Osteoblast (primary cell): ENCODE results near the gene CPNE8. TPM values are rescaled to one million over a fixed set of nuclear protein-coding genes. Genes with fewer than 3 reads are reported as not detected.

Source experiments
- DNase-seq: peaks from one replicate; pipeline ENCODE4 v3.0.0; 2011; ENCODE audit warnings: low spot score, mixed read lengths; ENCODE audit not compliant: insufficient read length; ENCODE audit errors: missing footprints
- H2AFZ ChIP-seq: 2 replicates; pipeline ENCODE4 v1.6.0; 2011; ENCODE audit warnings: mild to moderate bottlenecking, low read length
- H3K27ac ChIP-seq: 2 replicates; pipeline ENCODE4 v1.5.1; 2011; ENCODE audit warnings: mild to moderate bottlenecking, low read depth, low read length, moderate library complexity
- H3K27me3 ChIP-seq: 2 replicates; pipeline ENCODE4 v1.6.0; 2012; ENCODE audit warnings: mild to moderate bottlenecking, control low read depth, inconsistent platforms, low read length, moderate library complexity; ENCODE audit not compliant: insufficient read depth
- H3K36me3 ChIP-seq: 2 replicates; pipeline ENCODE4 v1.5.1; 2011; ENCODE audit warnings: mild to moderate bottlenecking, low read length, control low read depth, moderate library complexity; ENCODE audit not compliant: insufficient read depth
- H3K4me1 ChIP-seq: 2 replicates; pipeline ENCODE4 v1.5.1; 2011; ENCODE audit warnings: mild to moderate bottlenecking, low read length, control low read depth, moderate library complexity; ENCODE audit not compliant: insufficient read depth
- H3K4me2 ChIP-seq: 2 replicates; pipeline ENCODE4 v1.6.0; 2011; ENCODE audit warnings: mild to moderate bottlenecking, low read length; ENCODE audit not compliant: insufficient read depth
- H3K4me3 ChIP-seq: fragments of 200-600 bp; sonication (generic); 3 replicates; pipeline ENCODE4 v1.5.1; 2012; ENCODE audit warnings: mild to moderate bottlenecking, low read length, inconsistent platforms; ENCODE audit not compliant: insufficient read depth
- H3K79me2 ChIP-seq: 2 replicates; pipeline ENCODE4 v1.6.0; 2012; ENCODE audit warnings: mild to moderate bottlenecking, low read length, control low read depth, inconsistent platforms; ENCODE audit not compliant: insufficient read depth
- H3K9me3 ChIP-seq: 2 replicates; pipeline ENCODE4 v1.5.1; 2011; ENCODE audit warnings: low read depth, low read length, control low read depth
- H4K20me1 ChIP-seq: 2 replicates; pipeline ENCODE4 v1.6.0; 2012; ENCODE audit warnings: mild to moderate bottlenecking, low read length, control low read depth; ENCODE audit not compliant: insufficient read depth
- CTCF ChIP-seq: IDR thresholded peaks from 2 replicates; pipeline ENCODE4 v1.5.1; 2011; ENCODE audit warnings: mild to moderate bottlenecking, low read depth, low read length, moderate library complexity; ENCODE audit errors: extremely low read depth
- total RNA-seq: library from RNA; depleted of rRNA; stranded (reverse); fragments of >200 nt; gene quantifications from 2 replicates; pipeline ENCODE4 v1.2.3, GENCODE V29; 2012

Gene CPNE8
- total RNA-seq, 1 donor, result 20.6 TPM

DNA sequence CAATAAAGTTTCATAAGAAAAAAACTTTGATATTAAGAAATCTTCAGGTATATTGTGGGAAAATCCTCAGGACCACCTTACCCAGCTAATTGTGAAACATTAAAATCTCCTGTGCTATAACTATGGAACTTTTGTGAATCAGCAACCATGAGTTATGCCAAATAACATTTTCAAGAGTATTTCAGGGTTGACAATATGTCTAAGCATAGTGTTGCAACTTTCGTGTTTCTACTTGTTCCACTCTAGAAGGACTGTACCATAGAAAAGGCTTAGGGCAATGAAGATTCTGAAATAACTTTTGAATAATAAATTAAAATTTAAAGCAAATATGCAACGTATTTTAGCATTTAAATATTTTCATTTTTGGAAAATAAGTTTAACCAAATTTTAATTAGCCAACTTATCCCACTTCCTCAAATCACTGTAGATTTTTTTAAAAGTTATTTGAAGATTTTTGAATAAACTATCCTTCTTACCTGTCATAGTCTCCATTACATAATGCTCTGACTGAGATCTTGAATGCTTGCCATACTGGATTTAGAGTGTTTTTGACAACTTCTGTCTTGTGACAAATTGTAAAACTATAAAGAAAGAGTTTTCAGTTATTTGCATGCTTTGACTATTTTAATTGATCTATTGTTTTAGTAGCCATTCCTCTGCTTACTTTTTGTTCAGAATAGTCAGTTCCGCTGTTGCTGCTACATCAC is 143.6 kb downstream of the CPNE8 start:
- no peak for DNase-seq
- Histone ChIP-seq H3K4me2 (no peak overlapping the region), H3K79me2 (no peaks in the 10 kb centered on the region), H2AFZ (no peak overlapping the region), H4K20me1 (no peaks in the 10 kb centered on the region), H3K9me3 (no peaks in the 10 kb centered on the region), H3K36me3 (no peaks in the 10 kb centered on the region), H3K27me3 (no peaks in the 10 kb centered on the region), H3K4me1 (no peaks in the 10 kb centered on the region), H3K27ac (no peak overlapping the region), H3K4me3 (no peak overlapping the region)
- no peak for TF ChIP-seq CTCF

DNA sequence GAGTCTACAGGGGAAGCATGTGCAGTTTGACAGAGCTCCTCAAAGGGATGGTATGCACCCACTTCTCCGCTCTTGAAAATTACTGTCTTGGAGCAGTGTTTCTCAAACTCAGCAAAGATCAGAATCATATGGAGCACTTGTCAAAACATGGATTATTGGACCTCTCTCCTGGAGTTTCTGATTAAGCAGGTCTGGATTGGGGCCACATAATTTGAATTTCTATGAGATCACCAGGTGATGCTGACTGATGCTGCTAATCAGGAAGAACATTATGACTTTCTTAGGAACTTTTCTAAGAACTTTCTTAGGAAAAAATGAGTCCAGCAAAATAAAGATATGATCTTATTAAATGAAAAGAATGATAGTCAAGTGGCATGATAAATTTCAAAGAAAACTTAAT is 144.3 kb downstream of the CPNE8 start:
- DNase-seq, result no peak
- Histone ChIP-seq H3K27me3 (no peaks in the 10 kb centered on the region), H4K20me1 (no peaks in the 10 kb centered on the region), H3K4me3 (no peak overlapping the region), H3K27ac (no peak overlapping the region), H3K4me1 (no peaks in the 10 kb centered on the region), H2AFZ (no peak overlapping the region), H3K36me3 (no peaks in the 10 kb centered on the region), H3K9me3 (no peaks in the 10 kb centered on the region), H3K79me2 (no peaks in the 10 kb centered on the region), H3K4me2 (no peak overlapping the region)
- no peak for TF ChIP-seq CTCF

- Histone ChIP-seq H4K20me1 (no peaks in the 10 kb centered on the region), H3K4me2 (no peak overlapping the region), H3K4me3 (no peak overlapping the region), H3K9me3 (no peaks in the 10 kb centered on the region), H2AFZ (no peak overlapping the region), H3K36me3 (no peaks in the 10 kb centered on the region), H3K79me2 (no peaks in the 10 kb centered on the region), H3K27me3 (no peaks in the 10 kb centered on the region), H3K4me1 (no peaks in the 10 kb centered on the region), H3K27ac (no peak overlapping the region)
- TF ChIP-seq CTCF, result no peak
- no peak for DNase-seq
Measured at GRCh38 chr12:38759621-38760020, 145.8 kb downstream of the CPNE8 start.

- no peak for TF ChIP-seq CTCF
- no peak for DNase-seq
Measured at GRCh38 chr12:38746744-38747143, 158.6 kb downstream of the CPNE8 start.

More at GRCh38 chr12:38746744-38747143, 158.6 kb downstream of the CPNE8 start:
- Histone ChIP-seq H3K4me1 (no peaks in the 10 kb centered on the region), H3K36me3 (no peaks in the 10 kb centered on the region), H3K27me3 (no peaks in the 10 kb centered on the region), H3K4me3 (no peak overlapping the region), H3K4me2 (no peak overlapping the region), H3K27ac (no peak overlapping the region), H3K9me3 (no peaks in the 10 kb centered on the region), H4K20me1 (no peaks in the 10 kb centered on the region), H3K79me2 (no peaks in the 10 kb centered on the region), H2AFZ (no peak overlapping the region)
